Measurements from ENCODE around the gene PBX1.

PBX1 gene

GRCh38 chr1:164641353-164641730, 82.4 kb downstream of the PBX1 start:
- Histone ChIP-seq H3K4me1 (ENCODE audit: control insufficient read depth, insufficient read depth, low read length) (peaks cover 19% of the 10 kb centered on the region), H3K4me3 (ENCODE audit: low read depth, low read length) (no peak overlapping the region), H3K36me3 (ENCODE audit: control insufficient read depth in 2 of 2, insufficient read depth in 1 of 2, low read length in 2 of 2) (no peaks in the 10 kb centered on the region), H3K9me3 (ENCODE audit: control insufficient read depth, insufficient read depth, low read depth, low read length) (no peaks in the 10 kb centered on the region), H3K27ac (ENCODE audit: extremely low read depth, low read depth, low read length) (no peak overlapping the region)
- TF ChIP-seq ZNF223 (tag by site-specific recombination; IDR thresholded peaks at IDR 0.05) (no peak), ZNF658 (tag by site-specific recombination; IDR thresholded peaks at IDR 0.05) (no peak), ZNF639 (tag by site-specific recombination; IDR thresholded peaks at IDR 0.05) (no peak)
- ChIA-PET CTCF (interaction anchor here (0.6 to 2.1 kb wide), 4 partner anchors 13 to 613 kb away, joined by 3 to 7 read pairs (median 4); no protein-coding TSS in a partner anchor), POLR2A (no interaction called here)

GRCh38 chr1:164643018-164643417, 84.0 kb downstream of the PBX1 start:
- TF ChIP-seq GLIS2 (tag by site-specific recombination; IDR thresholded peaks at IDR 0.05) (no peak), ZNF48 (tag by site-specific recombination; IDR thresholded peaks at IDR 0.05) (no peak), YY2 (tag by site-specific recombination; IDR thresholded peaks at IDR 0.05) (no peak), KLF10 (tag by site-specific recombination; IDR thresholded peaks at IDR 0.05) (no peak), KLF7 (tag by site-specific recombination; IDR thresholded peaks at IDR 0.05; ENCODE audit: borderline replicate concordance) (no peak), ZBTB48 (tag by site-specific recombination; IDR thresholded peaks at IDR 0.05) (no peak), ZNF175 (tag by site-specific recombination; IDR thresholded peaks at IDR 0.05) (no peak), GLI2 (tag by site-specific recombination; IDR thresholded peaks at IDR 0.05; ENCODE audit: borderline replicate concordance, low read depth) (no peak), KLF16 (tag by site-specific recombination; IDR thresholded peaks at IDR 0.05) (no peak), ZNF639 (tag by site-specific recombination; IDR thresholded peaks at IDR 0.05) (no peak), ZFP41 (tag by site-specific recombination; IDR thresholded peaks at IDR 0.05; ENCODE audit: borderline replicate concordance) (no peak)
- CTCF ChIA-PET: interaction anchor here (0.7 to 2.1 kb wide), 2 partner anchors 18 to 145 kb away, joined by 3 to 7 read pairs; no protein-coding TSS in a partner anchor
- Histone ChIP-seq H3K27ac (ENCODE audit: extremely low read depth, low read depth, low read length) (no peak overlapping the region), H3K4me1 (ENCODE audit: control insufficient read depth, insufficient read depth, low read length) (peaks cover 16% of the 10 kb centered on the region), H3K9me3 (ENCODE audit: control insufficient read depth, insufficient read depth, low read depth, low read length) (no peaks in the 10 kb centered on the region), H3K36me3 (ENCODE audit: control insufficient read depth in 2 of 2, insufficient read depth in 1 of 2, low read length in 2 of 2) (no peaks in the 10 kb centered on the region), H3K4me3 (ENCODE audit: low read depth, low read length) (no peak overlapping the region)
- POLR2A ChIA-PET: no interaction called here

- ChIA-PET CTCF (interaction anchor here (0.6 kb wide), 1 partner anchor 143 kb away, joined by 3 read pairs; no protein-coding TSS in a partner anchor), POLR2A (no interaction called here)
- H3K4me3 ChIP-seq (ENCODE audit: low read depth, low read length): no peak overlapping the region
- 0 out of 2 replicates have a peak, but pooled peaks have one; percentile 53 for TF ChIP-seq REST (tag by site-specific recombination; IDR thresholded peaks at IDR 0.05)
- no peak for TF ChIP-seq ZBTB1 (tag by site-specific recombination; IDR thresholded peaks at IDR 0.05)
- TF ChIP-seq BCL11B (tag by site-specific recombination; IDR thresholded peaks at IDR 0.05; ENCODE audit: low read depth): no peak
- no peak for TF ChIP-seq OVOL3 (tag by site-specific recombination; IDR thresholded peaks at IDR 0.05)
- no peak for TF ChIP-seq ZNF169 (tag by site-specific recombination; IDR thresholded peaks at IDR 0.05)
- no peak overlapping the region for H3K27ac ChIP-seq (ENCODE audit: extremely low read depth, low read depth, low read length)
- no peaks in the 10 kb centered on the region for H3K36me3 ChIP-seq (ENCODE audit: control insufficient read depth in 2 of 2, insufficient read depth in 1 of 2, low read length in 2 of 2)
- peaks cover 24% of the 10 kb centered on the region for H3K4me1 ChIP-seq (ENCODE audit: control insufficient read depth, insufficient read depth, low read length)
- H3K9me3 ChIP-seq (ENCODE audit: control insufficient read depth, insufficient read depth, low read depth, low read length): no peaks in the 10 kb centered on the region
These were observed 85.3 kb downstream of the PBX1 start for GRCh38 chr1:164644268-164644667.
